HepG2 (cell line): Measurements from ENCODE around the gene DENND2D. TPM values are rescaled to one million over a fixed set of nuclear protein-coding genes. Genes with fewer than 3 reads are reported as not detected.

Experiments used
- GATAD2A ChIP-seq: IDR thresholded peaks from 2 replicates; pipeline ENCODE4 v1.6.1; 2016
- HNF1A ChIP-seq, 2 experiments: sonication (generic) in 1 of 2; formaldehyde crosslinking in 1 of 2; IDR thresholded peaks; 2 replicates each; pipeline versions ENCODE4 v1.4.0 to v1.6.1; 2016 to 2020; ENCODE audit warnings: borderline replicate concordance in 1 of 2, low read depth in 1 of 2, mild to moderate bottlenecking in 1 of 2, missing genetic modification reagents in 1 of 2
- KAT7 ChIP-seq: IDR thresholded peaks from 2 replicates; pipeline ENCODE4 v1.6.1; 2018; ENCODE audit warnings: borderline replicate concordance, missing compliant biosample characterization
- KLF6 ChIP-seq: IDR thresholded peaks from 2 replicates; pipeline ENCODE4 v1.8.0; 2016; ENCODE audit warnings: missing biosample characterization, missing genetic modification reagents
- POGZ ChIP-seq: sonication (generic); formaldehyde crosslinking; IDR thresholded peaks from 2 replicates; pipeline ENCODE4 v1.4.0; 2020; ENCODE audit warnings: mild to moderate bottlenecking, missing genetic modification reagents
- PPARG ChIP-seq: conservative IDR thresholded peaks from 2 replicates; pipeline ENCODE4 v1.6.1; 2016; ENCODE audit warnings: missing biosample characterization, missing genetic modification reagents
- RARA ChIP-seq: IDR thresholded peaks from 2 replicates; pipeline ENCODE4 v1.6.1; 2016; ENCODE audit warnings: missing genetic modification reagents, missing compliant biosample characterization
- RCOR2 ChIP-seq: IDR thresholded peaks from 2 replicates; pipeline ENCODE4 v1.6.1; 2016; ENCODE audit warnings: missing biosample characterization, missing genetic modification reagents
- SOX13 ChIP-seq, 3 experiments: fragments of 450-650 bp in 1 of 3; sonication (generic) in 1 of 3; formaldehyde crosslinking in 1 of 3; IDR thresholded peaks in 2 of 3; conservative IDR thresholded peaks in 1 of 3; 2 replicates each; pipeline versions ENCODE4 v1.5.0 to v1.6.1; 2016 to 2020; ENCODE audit warnings: antibody characterized with exemption in 1 of 3, mild to moderate bottlenecking in 1 of 3, missing compliant biosample characterization in 1 of 3, missing genetic modification reagents in 1 of 3, moderate library complexity in 1 of 3
- STAG1 ChIP-seq: sonication (generic); formaldehyde crosslinking; IDR thresholded peaks from 2 replicates; pipeline ENCODE4 v1.4.0; 2020; ENCODE audit warnings: missing genetic modification reagents
- TSC22D2 ChIP-seq: sonication (generic); formaldehyde crosslinking; IDR thresholded peaks from 2 replicates; pipeline ENCODE4 v1.5.1; 2020; ENCODE audit warnings: missing genetic modification reagents, mild to moderate bottlenecking, borderline replicate concordance
- ZBTB34 ChIP-seq: sonication (generic); formaldehyde crosslinking; IDR thresholded peaks from 2 replicates; pipeline ENCODE4 v1.8.0; 2022; ENCODE audit warnings: mild to moderate bottlenecking, missing genetic modification reagents
- ZFP36 ChIP-seq: fragments of 150-350 bp; IDR thresholded peaks from 2 replicates; pipeline ENCODE4 v1.6.1; 2018; ENCODE audit warnings: borderline replicate concordance, low read length, low read depth; ENCODE audit not compliant: partially characterized antibody
- ZGPAT ChIP-seq: IDR thresholded peaks from 2 replicates; pipeline ENCODE4 v1.6.1; 2016; ENCODE audit warnings: mild to moderate bottlenecking
- polyA plus RNA-seq, 8 experiments: library from polyadenylated mRNA; depleted of rRNA in 3 of 8; stranded (reverse) in 7 of 8; unstranded in 1 of 8; fragments of >200 nt; fragmentation: Illumina TruSeq in 4 of 8; extraction: Trizol in 4 of 8; gene quantifications; 2 replicates each; pipeline versions ENCODE4 v1.2.1 to v1.2.3, GENCODE V29; 2011 to 2016; ENCODE audit warnings: low read depth in 4 of 8, missing spikeins in 1 of 8, mixed read lengths in 1 of 8; ENCODE audit not compliant: insufficient read depth in 1 of 8
- total RNA-seq, 5 experiments: library from RNA; depleted of rRNA; stranded (reverse); fragments of >200 nt; fragmentation: Illumina TruSeq; extraction: Trizol; gene quantifications; 2 replicates each; pipeline ENCODE4 v1.2.3, GENCODE V29; 2016; ENCODE audit warnings: low read depth in 1 of 5

DENND2D gene
- total and polyA plus RNA-seq, 2 of the 13 experiments (the other 11 are each of a cell fraction or from before 2014, with no cell fraction given), result 0.04 TPM; not detected in 1

GRCh38 chr1:111227851-111228747 is 27.7 kb upstream of the DENND2D start (continued):
- TF ChIP-seq GATAD2A (CRISPR knock-in tag) (peak; percentile 60), POGZ (CRISPR knock-in tag) (peak; percentile 80), PPARG (0 out of 2 replicates have a peak, but pooled peaks have one; percentile 34), TSC22D2 (no peak), SOX13 (IDR thresholded peaks at IDR 0.05) (no peak), SOX13 (CRISPR knock-in tag; conservative IDR thresholded peaks at IDR 0.05 in 1 of 2, IDR thresholded peaks at IDR 0.05 in 1 of 2) (peak in 1 of 2 experiments; percentile 66; a peak in 1 of 4 replicates), KAT7 (CRISPR knock-in tag) (0 out of 2 replicates have a peak, but pooled peaks have one; percentile 39), RCOR2 (0 out of 2 replicates have a peak, but pooled peaks have one; percentile 15), RARA (CRISPR knock-in tag) (peak; percentile 72), ZBTB34 (peak; percentile 44; the same call in 1 of the 2 replicates), HNF1A (IDR thresholded peaks at IDR 0.05; ENCODE audit: low read depth) (no peak), HNF1A (CRISPR knock-in tag; IDR thresholded peaks at IDR 0.05; ENCODE audit: borderline replicate concordance) (peak; percentile 33; the same call in 1 of the 2 replicates), STAG1 (peak; percentile 18; the same call in 1 of the 2 replicates), ZGPAT (CRISPR knock-in tag) (peak; percentile 48; the same call in 1 of the 2 replicates), ZFP36 (no peak), KLF6 (CRISPR knock-in tag) (no peak)
